DMS114 treated with DMSO at 0.1 percent for 48 hours (cell line): ENCODE data around the gene LRMDA.

Experiments
- DNase-seq: peaks from one replicate; lab custom pipeline; 2025; ENCODE audit not compliant: unreplicated experiment; lab: John Stamatoyannopoulos, UW

LRMDA gene

DNA sequence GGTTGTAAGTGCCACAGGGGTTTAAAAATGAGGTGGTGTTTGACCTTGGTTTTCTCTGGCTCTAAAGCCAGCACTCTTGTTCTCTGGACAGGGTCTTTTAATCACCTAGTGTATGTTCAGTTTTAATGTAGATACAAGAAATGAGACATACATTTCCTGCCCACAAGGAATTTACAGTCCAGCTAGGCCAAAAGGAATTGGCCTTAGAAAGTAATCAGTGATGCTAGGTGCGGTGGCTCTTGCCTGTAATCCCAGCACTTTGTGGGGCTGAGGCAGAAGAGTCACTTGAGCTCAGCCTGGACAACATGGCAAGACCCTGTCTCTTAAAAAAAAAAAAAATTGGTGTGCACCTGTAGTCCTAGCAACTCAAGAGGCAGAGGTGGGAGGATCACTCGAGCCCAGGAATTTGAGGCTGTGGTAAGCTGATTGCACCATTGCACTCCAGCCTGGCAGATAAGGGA lies 100.2 kb downstream of the LRMDA start:
- no peak for DNase-seq

- no peak for DNase-seq
Observed at GRCh38 chr10:75532253-75532924, 101.0 kb downstream of the LRMDA start.

GRCh38 chr10:75538144-75538543 lies 106.7 kb downstream of the LRMDA start:
- DNase-seq = no peak

GRCh38 chr10:75538765-75539164 lies 107.3 kb downstream of the LRMDA start:
- no peak for DNase-seq

DNA sequence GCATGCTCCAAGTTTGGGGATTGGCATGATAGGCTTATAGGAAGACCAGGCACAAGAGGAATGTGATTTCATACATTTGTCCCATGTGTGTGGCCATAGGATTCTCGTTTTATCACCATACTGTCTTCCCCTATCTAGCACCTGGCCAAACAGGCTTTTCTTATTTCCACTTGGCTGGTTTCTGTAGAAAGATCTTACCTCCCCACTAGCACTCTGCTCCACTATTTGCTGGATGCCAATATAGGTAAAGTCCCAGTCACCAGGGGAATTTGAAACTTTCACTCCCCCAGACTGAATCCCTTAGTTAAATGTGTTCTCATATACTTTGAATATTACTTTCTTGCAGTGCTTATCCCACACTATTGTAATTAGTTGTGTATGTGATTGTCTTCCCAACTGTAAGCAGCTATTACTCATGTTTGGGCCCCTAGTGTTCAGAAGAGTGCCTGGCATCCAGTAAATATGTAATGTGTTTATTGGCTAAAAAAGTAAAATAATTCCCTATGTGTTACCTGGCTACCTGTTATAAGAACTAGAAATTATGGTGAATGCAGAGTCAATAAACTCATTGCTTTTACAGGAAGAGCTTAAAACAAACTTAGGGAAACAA lies 109.0 kb downstream of the LRMDA start:
- no peak for DNase-seq

- no peak for DNase-seq
Observed at GRCh38 chr10:75540981-75541380, 109.6 kb downstream of the LRMDA start.

DNA sequence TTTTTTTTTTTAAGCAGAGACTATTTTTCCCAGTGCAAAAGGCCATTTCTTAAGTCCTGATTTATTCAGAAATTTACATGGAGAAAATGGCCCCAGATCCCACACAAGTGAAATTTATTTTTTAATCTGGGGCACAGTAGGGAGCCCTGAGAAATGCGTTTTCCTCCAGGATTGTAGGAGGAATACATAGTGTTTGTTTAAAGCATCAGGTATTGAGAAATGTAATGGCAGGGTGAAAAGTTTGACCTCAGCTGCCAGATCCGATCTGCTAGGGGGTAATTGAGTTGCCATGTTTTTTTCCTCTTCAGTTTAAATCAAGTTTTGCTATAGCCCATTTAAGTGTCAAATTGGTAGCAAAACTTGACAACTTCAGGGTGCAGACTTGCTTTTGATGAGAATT lies 110.0 kb downstream of the LRMDA start:
- DNase-seq = no peak

- DNase-seq = no peak
Observed at GRCh38 chr10:75542084-75542483, 110.7 kb downstream of the LRMDA start.

GRCh38 chr10:75542906-75543305 lies 111.5 kb downstream of the LRMDA start:
- no peak for DNase-seq

- DNase-seq = no peak
Observed at GRCh38 chr10:75544386-75544785, 113.0 kb downstream of the LRMDA start.

DNA sequence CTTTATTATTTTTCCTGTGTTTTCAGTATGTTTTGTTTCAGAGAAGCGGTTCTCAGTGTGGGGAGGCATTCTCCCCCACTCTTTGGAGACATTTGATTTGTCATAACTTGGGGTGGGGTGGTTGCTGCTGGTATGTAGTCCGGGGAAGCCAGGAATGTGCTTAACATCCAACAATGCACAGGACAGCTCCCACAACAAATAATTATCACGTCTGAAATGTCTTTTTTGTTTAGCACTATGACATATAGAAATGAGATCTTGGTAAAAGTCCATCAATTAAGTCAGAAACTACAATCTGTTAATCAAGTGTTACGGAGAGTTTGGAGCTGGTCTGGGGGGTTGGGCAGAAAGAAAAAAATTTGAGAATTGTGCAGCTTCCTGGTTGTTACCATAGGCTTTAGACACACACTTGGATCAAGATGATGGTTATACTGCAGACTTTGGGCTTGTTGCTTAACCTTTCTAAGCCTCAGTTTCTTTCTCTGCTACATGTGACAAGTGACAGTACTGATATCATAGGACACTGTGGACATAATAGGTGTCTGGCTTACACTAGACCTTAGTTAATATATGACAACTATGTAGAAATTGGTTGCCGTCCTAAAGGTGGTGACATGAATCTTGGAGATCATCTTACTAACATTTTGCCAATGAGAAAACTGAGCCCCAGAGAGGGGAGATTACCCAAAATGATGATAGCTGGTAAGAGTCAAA lies 113.7 kb downstream of the LRMDA start:
- DNase-seq = no peak

DNA sequence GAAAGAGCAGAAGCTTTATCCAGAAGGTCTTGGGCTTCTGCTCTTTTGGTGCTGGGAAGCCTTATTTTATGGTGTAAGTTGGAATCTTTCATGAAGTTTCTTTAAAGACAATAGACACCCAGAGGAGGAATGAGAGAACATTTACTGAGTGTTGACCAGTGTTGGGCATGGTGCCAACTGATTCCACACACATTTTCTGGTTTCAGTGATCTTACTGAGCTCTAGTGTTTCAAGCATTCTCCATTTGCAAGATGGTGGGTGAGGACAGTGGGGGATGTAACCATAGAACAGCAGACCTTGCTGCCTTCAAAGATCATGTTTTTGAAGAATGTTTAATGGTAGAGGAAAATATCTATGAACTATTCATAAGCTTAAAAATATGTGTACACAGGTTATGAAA lies 114.6 kb downstream of the LRMDA start:
- DNase-seq = no peak

- DNase-seq = no peak
Observed at GRCh38 chr10:75547391-75548298, 116.2 kb downstream of the LRMDA start.

DNA sequence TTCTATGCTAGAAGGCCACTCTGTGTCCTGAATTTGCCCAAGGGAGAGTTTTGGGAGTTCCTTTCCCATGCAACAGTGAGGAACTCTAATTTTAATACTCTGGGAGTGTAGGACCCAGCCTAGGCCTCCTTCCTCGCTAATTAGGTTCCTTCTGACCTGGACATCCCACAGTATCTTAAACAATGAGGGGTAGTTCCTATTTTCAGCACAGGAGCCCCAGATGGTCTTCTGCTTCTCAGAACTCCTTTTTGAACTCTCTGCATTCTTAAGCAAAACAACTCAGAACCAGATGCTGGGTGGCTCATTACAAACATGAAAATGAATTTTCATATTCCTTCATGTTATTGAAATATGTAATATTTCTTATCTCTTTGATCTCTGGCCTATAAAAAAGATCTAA lies 116.9 kb downstream of the LRMDA start:
- DNase-seq = no peak

DNA sequence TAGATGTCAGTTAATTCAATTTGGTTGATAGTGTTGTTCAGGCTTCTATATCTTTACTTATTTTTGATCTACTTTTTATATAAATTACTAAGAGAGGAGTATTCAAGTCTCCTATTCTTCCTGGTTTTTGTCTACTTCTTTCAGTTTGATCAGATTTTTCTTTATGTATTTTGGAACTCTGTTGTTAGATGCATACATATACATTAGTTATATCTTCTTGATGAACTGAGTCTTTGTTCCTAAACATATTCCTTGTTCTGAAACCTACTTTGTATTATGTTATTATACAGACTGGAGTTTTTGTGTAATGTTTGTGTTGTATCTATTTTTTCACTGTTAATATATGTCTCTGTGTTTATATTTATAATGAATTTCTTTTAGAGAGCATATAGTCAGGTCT lies 118.8 kb downstream of the LRMDA start:
- DNase-seq = no peak

GRCh38 chr10:75552171-75552570 lies 120.7 kb downstream of the LRMDA start:
- DNase-seq = no peak

DNA sequence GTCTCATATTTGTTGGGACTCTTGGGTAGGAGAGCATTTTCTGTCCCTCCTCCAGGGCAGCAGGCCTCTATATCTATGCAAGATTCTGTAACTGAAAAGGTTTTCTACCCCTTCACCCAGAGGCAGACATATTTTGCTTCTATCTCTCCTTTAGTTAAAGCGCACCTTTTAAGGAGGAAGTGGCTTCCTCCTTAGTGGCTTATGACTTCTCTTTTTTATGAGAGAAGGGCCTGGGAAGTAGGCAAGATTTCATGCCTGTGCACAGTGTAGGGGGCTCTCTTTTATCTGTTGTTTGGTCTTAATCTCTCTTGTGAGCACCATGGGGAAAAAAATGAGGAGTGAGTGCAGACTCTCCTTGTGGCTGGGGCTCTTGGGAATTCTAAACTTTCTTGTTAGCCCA lies 122.1 kb downstream of the LRMDA start:
- no peak for DNase-seq

GRCh38 chr10:75555323-75555722 lies 123.9 kb downstream of the LRMDA start:
- no peak for DNase-seq

GRCh38 chr10:75556320-75556719 lies 124.9 kb downstream of the LRMDA start:
- no peak for DNase-seq

- DNase-seq = no peak
Observed at GRCh38 chr10:75565286-75566251, 134.1 kb downstream of the LRMDA start.
